Breast epithelium (tissue), 3 donors: ENCODE data around the gene BCAS1.

Source experiments
- CTCF ChIP-seq, 3 donors: fragments of 450-650 bp; IDR thresholded peaks; one replicate each; pipeline ENCODE4 v1.5.1; 2016 to 2017; ENCODE audit warnings: antibody characterized with exemption in 3 of 3, mild to moderate bottlenecking in 3 of 3, moderate library complexity in 3 of 3
- POLR2A ChIP-seq: fragments of 450-650 bp; IDR thresholded peaks from one replicate; pipeline ENCODE4 v1.6.1; 2016; ENCODE audit warnings: antibody characterized with exemption, mild to moderate bottlenecking, moderate library complexity
- POLR2AphosphoS5 ChIP-seq, 3 donors: sonication (generic); formaldehyde crosslinking; IDR thresholded peaks; one replicate each; pipeline ENCODE4 v1.6.1; 2017; ENCODE audit warnings: antibody characterized with exemption in 3 of 3

GRCh38 chr20:53941680-53942471 lies 128.5 kb downstream of the BCAS1 start:
- TF ChIP-seq POLR2A: no peak
- no peak for TF ChIP-seq CTCF (IDR thresholded peaks at IDR 0.05)
- no peak for TF ChIP-seq POLR2AphosphoS5 (IDR thresholded peaks at IDR 0.05)
